ENCODE data around the gene SPECC1.
"Not testable (repeated sequence)": the region's sequence is repeated elsewhere in the genome, so short reads cannot be mapped to it uniquely, and the experiment has no call there.

The SPECC1 gene

GRCh38 chr17:20313306-20313705 lies 304.1 kb downstream of the SPECC1 start:
- no peak for DNase-seq (ENCODE audit: low read depth)

GRCh38 chr17:20313891-20314290 lies 304.7 kb downstream of the SPECC1 start:
- no peak for DNase-seq (ENCODE audit: low read depth)

- DNase-seq (ENCODE audit: low read depth): no peak
These were observed 305.7 kb downstream of the SPECC1 start for GRCh38 chr17:20314834-20315233.

- no peak for DNase-seq (ENCODE audit: low read depth)
These were observed 306.2 kb downstream of the SPECC1 start for GRCh38 chr17:20315311-20315710.

- DNase-seq (ENCODE audit: low read depth): no peak
These were observed 306.7 kb downstream of the SPECC1 start for GRCh38 chr17:20315821-20316220.

- DNase-seq (ENCODE audit: low read depth): peak; percentile 57
These were observed 311.5 kb downstream of the SPECC1 start for GRCh38 chr17:20320535-20321229.

GRCh38 chr17:20321357-20321756 lies 312.2 kb downstream of the SPECC1 start:
- DNase-seq (ENCODE audit: low read depth): not testable (repeated sequence)

GRCh38 chr17:20327739-20328138 lies 318.6 kb downstream of the SPECC1 start:
- not testable (repeated sequence) for DNase-seq (ENCODE audit: low read depth)

GRCh38 chr17:20351405-20351804 lies 342.2 kb downstream of the SPECC1 start:
- not testable (repeated sequence) for DNase-seq (ENCODE audit: low read depth)

GRCh38 chr17:20352567-20352966 lies 343.4 kb downstream of the SPECC1 start:
- not testable (repeated sequence) for DNase-seq (ENCODE audit: low read depth)

GRCh38 chr17:20363846-20364245 lies 354.7 kb downstream of the SPECC1 start:
- DNase-seq (ENCODE audit: low read depth): not testable (repeated sequence)

All from activated T-helper 9 cell treated with anti-CD3 and anti-CD28 coated beads, Interleukin-2, amount 50 U/mL, for 16 hours (primary cell).